Measurements from ENCODE around the gene STN1. TPM values are rescaled to one million over a fixed set of nuclear protein-coding genes. Genes with fewer than 3 reads are reported as not detected.

The STN1 gene
- total and polyA plus RNA-seq, 9 of the 15 experiments (the other 6 are each of a cell fraction or from before 2014, with no cell fraction given), result 9.1 to 19.6 (median 13.8) TPM

- TF ChIP-seq RNF219 (CRISPR knock-in tag; IDR thresholded peaks at IDR 0.05), result no peak
- TF ChIP-seq CSDE1 (IDR thresholded peaks at IDR 0.05), result no peak
- TF ChIP-seq PRMT5 (CRISPR knock-in tag; IDR thresholded peaks at IDR 0.05), result no peak
- no peak for TF ChIP-seq NR2C2 (CRISPR knock-in tag; IDR thresholded peaks at IDR 0.05)
- TF ChIP-seq NR2C2 (tag; IDR thresholded peaks at IDR 0.05), result no peak
Measured at GRCh38 chr10:103843045-103843444, 74.9 kb downstream of the STN1 start (continued).

GRCh38 chr10:103842605-103843004, 75.4 kb downstream of the STN1 start:
- ChIA-PET CTCF (ENCODE audit: low intra/inter-chr PET ratio) (no interaction called here), POLR2A (interaction anchor here (0.6 kb wide), 1 partner anchor 19 kb away, joined by 3 read pairs; no protein-coding TSS in a partner anchor)
- intact Hi-C loops (cut with micrococcal nuclease) (no loop called here), in situ Hi-C loops (cut with MboI) (no loop called here)
- DNase-seq (ENCODE audit: extremely low read depth in 1 of 4, low spot score in 3 of 4), result no peak
- Histone ChIP-seq H3K4me1 (replicated peaks in 1 of 2; ENCODE audit: control insufficient read depth in 2 of 2, insufficient read depth in 2 of 2, low read length in 2 of 2) (no peaks in the 10 kb centered on the region), H3K4me2 (ENCODE audit: insufficient read depth, low read length) (no peak overlapping the region), H4K20me1 (replicated peaks; ENCODE audit: control insufficient read depth, insufficient read depth, low read length) (no peaks in the 10 kb centered on the region), H2AFZ (ENCODE audit: low read depth, low read length) (no peak overlapping the region), H3K9ac (ENCODE audit: insufficient read depth in 1 of 2, low read depth in 2 of 2, low read length in 2 of 2) (no peak overlapping the region), H3K27me3 (ENCODE audit: control insufficient read depth in 2 of 2, insufficient read depth in 2 of 2, low read length in 2 of 2) (peaks cover 13 to 51% of the 10 kb centered on the region in 2 experiments; a peak in 4 of 5 replicates), H3K27ac (ENCODE audit: extremely low read depth, low read depth, low read length) (no peak overlapping the region), H3K4me3 (no peak overlapping the region), H3K9me1 (ENCODE audit: control insufficient read depth, insufficient read depth, low read length) (no peaks in the 10 kb centered on the region), H3K79me2 (ENCODE audit: control insufficient read depth, insufficient read depth, low read length) (no peaks in the 10 kb centered on the region), H3K36me3 (ENCODE audit: control insufficient read depth, insufficient read depth, low read length) (no peaks in the 10 kb centered on the region), H3K9me3 (replicated peaks; ENCODE audit: control insufficient read depth, insufficient read depth, low read depth, low read length) (no peaks in the 10 kb centered on the region)
- TF ChIP-seq HNRNPH1 (optimal IDR thresholded peaks at IDR 0.05; ENCODE audit: low read depth, low read length), result no peak
- no peak for TF ChIP-seq HMGN3 (IDR thresholded peaks at IDR 0.05; ENCODE audit: borderline replicate concordance, extremely low read depth, insufficient read length, low read depth, low read length)
- TF ChIP-seq PHF8 (IDR thresholded peaks at IDR 0.05; ENCODE audit: borderline replicate concordance, low read length), result no peak
- TF ChIP-seq MITF (IDR thresholded peaks at IDR 0.05), result no peak
- no peak for TF ChIP-seq YBX1 (IDR thresholded peaks at IDR 0.05)
- no peak for ATAC-seq
- BruUV-seq (replicated peaks), result no TSS peak
- no peak for FAIRE-seq
- WGBS (ENCODE audit: insufficient coverage, low coverage, missing lambda C conversion rate), result 0% methylated on average over 5 of the region's 7 CpGs

Measured in K562 (cell line).